Measurements from ENCODE around the gene IGSF21. TPM values are rescaled to one million over a fixed set of nuclear protein-coding genes. Genes with fewer than 3 reads are reported as not detected.

IGSF21 gene
- total and polyA plus RNA-seq, 2 of the 8 experiments (the other 6 are each of a cell fraction or from before 2014, with no cell fraction given): 22.5 to 28.5 TPM

DNA sequence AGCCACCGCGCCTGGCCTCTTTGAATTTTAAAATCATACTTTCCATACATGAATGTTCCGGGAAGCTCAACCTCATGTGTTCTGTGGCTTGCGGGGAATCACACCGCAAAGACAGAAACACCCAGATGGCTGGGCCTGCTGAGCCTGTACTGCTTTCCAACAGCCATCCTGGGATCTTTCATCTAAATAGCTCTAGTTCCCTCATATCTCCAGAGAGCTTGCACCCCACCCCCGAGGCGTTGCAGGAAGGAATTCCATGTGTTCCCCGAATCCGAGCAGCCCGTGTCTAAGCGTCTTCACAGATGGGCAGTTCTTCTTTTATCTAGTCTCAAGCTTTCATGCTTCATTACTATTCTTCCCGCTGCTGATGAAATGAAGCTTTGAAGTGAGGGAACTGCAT lies 66.4 kb downstream of the IGSF21 start:
- FAIRE-seq: no peak

More for the DNA sequence above, 66.4 kb downstream of the IGSF21 start:
- Histone ChIP-seq H2BK5ac (ENCODE audit: low read depth, low read length) (no peak overlapping the region), H3K23me2 (ENCODE audit: low read depth, low read length) (no peaks in the 10 kb centered on the region; the same call in 1 of the 2 replicates), H2BK15ac (ENCODE audit: low read length) (no peak overlapping the region), H3K23ac (ENCODE audit: insufficient read length) (no peak overlapping the region), H3K4me2 (ENCODE audit: insufficient read depth in 1 of 2, low read depth in 2 of 2, low read length in 2 of 2) (no peak overlapping the region), H2BK20ac (ENCODE audit: low read length) (no peak overlapping the region), H3K79me1 (ENCODE audit: low read depth, low read length) (no peaks in the 10 kb centered on the region), H3K36me3 (ENCODE audit: control insufficient read depth in 2 of 4, insufficient read depth in 4 of 4, low read length in 3 of 4) (no peaks in the 10 kb centered on the region), H4K8ac (ENCODE audit: extremely low read depth, insufficient read depth, low read length) (no peak overlapping the region), H2BK12ac (ENCODE audit: low read depth, low read length) (no peak overlapping the region), H3K14ac (ENCODE audit: insufficient read length) (no peak overlapping the region), H3K56ac (replicated peaks; ENCODE audit: insufficient read length, low read depth, low read length) (no peak overlapping the region), H3K18ac (ENCODE audit: extremely low read depth, low read length) (no peak overlapping the region), H3K4ac (replicated peaks; ENCODE audit: insufficient read length, low read depth, low read length) (no peak overlapping the region), H4K91ac (replicated peaks; ENCODE audit: insufficient read length, low read length) (no peak overlapping the region), H2AK5ac (ENCODE audit: low read depth, low read length) (no peak overlapping the region), H3K27ac (ENCODE audit: low read depth, low read length) (no peak overlapping the region), H4K5ac (ENCODE audit: insufficient read length, low read depth, low read length) (no peak overlapping the region), H3K9ac (replicated peaks in 1 of 4; ENCODE audit: extremely low read depth in 1 of 4, low read depth in 3 of 4, low read length in 3 of 4) (no peak overlapping the region), H2AFZ (ENCODE audit: low read length) (no peak overlapping the region), H3K9me3 (ENCODE audit: insufficient read depth in 2 of 2, low read depth in 1 of 2, low read length in 1 of 2) (no peaks in the 10 kb centered on the region), H4K20me1 (replicated peaks in 1 of 2; ENCODE audit: control insufficient read depth in 1 of 2, insufficient read depth in 2 of 2, low read length in 2 of 2) (no peaks in the 10 kb centered on the region), H3K27me3 (replicated peaks in 1 of 4; ENCODE audit: control insufficient read depth in 3 of 4, extremely low read depth in 1 of 4, insufficient read depth in 3 of 4, low read length in 3 of 4) (no peaks in the 10 kb centered on the region), H2BK120ac (replicated peaks; ENCODE audit: low read depth, low read length) (no peak overlapping the region), H3K4me3 (ENCODE audit: extremely low read depth in 1 of 4, insufficient read depth in 2 of 4, low read depth in 3 of 4, low read length in 4 of 4) (no peak overlapping the region), H3K4me1 (replicated peaks in 1 of 4; ENCODE audit: control insufficient read depth in 3 of 4, insufficient read depth in 4 of 4, low read length in 3 of 4) (peaks cover 13 to 31% (median 18%) of the 10 kb centered on the region in 4 experiments), H3K79me2 (ENCODE audit: control insufficient read depth in 1 of 2, insufficient read depth in 2 of 2, low read length in 2 of 2) (no peaks in the 10 kb centered on the region)
- CTCF ChIA-PET (ENCODE audit: partially characterized antibody): interaction anchor here (0.6 to 1.8 kb wide), 12 partner anchors 9 to 545 kb away, joined by 3 to 6 read pairs (median 4); no protein-coding TSS in a partner anchor
- TF ChIP-seq JUN (IDR thresholded peaks at IDR 0.05; ENCODE audit: low read depth, low read length) (no peak), SP2 (IDR thresholded peaks at IDR 0.05; ENCODE audit: low read length) (no peak), YY1 (IDR thresholded peaks at IDR 0.05; ENCODE audit: low read depth, low read length) (no peak), SRF (IDR thresholded peaks at IDR 0.05; ENCODE audit: low read depth, low read length) (no peak), KDM1A (IDR thresholded peaks at IDR 0.05; ENCODE audit: borderline replicate concordance, low read length) (no peak), TAF1 (IDR thresholded peaks at IDR 0.05; ENCODE audit: low read depth, low read length) (no peak), BACH1 (IDR thresholded peaks at IDR 0.05; ENCODE audit: low read length) (no peak), KDM5A (IDR thresholded peaks at IDR 0.05; ENCODE audit: low read length) (no peak), EZH2 (IDR thresholded peaks at IDR 0.05; ENCODE audit: low read depth, low read length, severe bottlenecking) (no peak), TAF7 (optimal IDR thresholded peaks at IDR 0.05; ENCODE audit: borderline replicate concordance, low read depth, low read length) (no peak), EP300 (IDR thresholded peaks at IDR 0.05; ENCODE audit: borderline replicate concordance in 1 of 2, low read depth in 2 of 2, low read length in 2 of 2) (no peak), GABPA (IDR thresholded peaks at IDR 0.05; ENCODE audit: borderline replicate concordance, insufficient read depth, low read length) (no peak)
- POLR2A ChIA-PET (ENCODE audit: partially characterized antibody): interaction anchor here (0.8 kb wide), 1 partner anchor 15 kb away, joined by 3 read pairs; no protein-coding TSS in a partner anchor
- DNase-seq (ENCODE audit: low read depth in 1 of 2, low spot score in 2 of 2): no peak
- WGBS, 2 experiments (ENCODE audit: extremely low coverage in 1 of 2, insufficient coverage in 1 of 2, insufficient read length in 1 of 2, insufficient replicate concordance in 2 of 2, low coverage in 1 of 2, low lambda C conversion rate in 2 of 2, missing lambda C conversion rate in 1 of 2): 94% methylated on average over 12 of the region's 12 CpGs; no CpG with 5 or more reads in 1 of the 2 experiments
